HG03442 (cell line): ENCODE data around the gene GMDS.

Experiments
- ATAC-seq: cut with Tn5 transposase; IDR thresholded peaks from one replicate; pipeline ENCODE4 v1.9.1; 2021; ENCODE audit warnings: mild to moderate bottlenecking, moderate library complexity; ENCODE audit not compliant: unreplicated experiment

GMDS gene

GRCh38 chr6:2242311-2242710, 3.1 kb downstream of the GMDS start:
- ATAC-seq: no peak

DNA sequence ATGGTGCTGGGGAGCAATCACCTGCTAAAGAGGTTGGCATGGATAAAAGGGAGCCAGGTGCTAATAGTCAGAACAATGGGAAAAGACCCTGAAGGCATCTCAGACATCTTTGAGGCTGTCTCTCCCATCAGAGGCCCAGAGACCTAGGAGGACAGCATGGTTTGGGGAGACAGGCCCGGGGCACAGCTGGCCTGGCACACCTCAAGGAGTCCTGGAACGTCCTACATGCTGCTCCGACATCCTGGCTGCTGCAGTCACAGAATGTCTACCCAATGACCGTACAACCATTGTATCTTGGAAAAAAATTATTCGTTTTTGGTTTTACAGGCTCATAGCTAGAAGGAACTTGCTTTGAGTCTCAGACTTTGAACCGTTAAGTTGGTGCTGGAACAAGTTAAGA, 4.4 kb downstream of the GMDS start:
- ATAC-seq: no peak

DNA sequence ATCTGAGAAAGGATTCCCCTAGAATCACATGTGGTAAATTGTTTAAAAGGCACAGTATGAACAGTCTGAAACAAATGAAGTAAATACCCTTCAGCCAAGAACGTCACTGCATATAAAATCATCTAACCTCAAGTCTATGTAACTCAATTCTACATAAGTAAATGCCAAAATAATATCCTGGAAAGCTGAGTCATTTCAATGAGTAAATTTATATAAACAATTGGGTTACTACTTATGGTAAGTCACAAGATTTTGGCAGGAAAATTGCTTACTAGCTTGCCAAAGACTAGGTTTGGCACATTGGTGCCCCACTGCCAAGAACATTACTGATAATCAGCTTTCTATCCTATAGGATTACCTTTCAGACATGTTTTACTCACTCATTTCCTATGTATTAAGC, 8.4 kb downstream of the GMDS start:
- ATAC-seq: no peak

DNA sequence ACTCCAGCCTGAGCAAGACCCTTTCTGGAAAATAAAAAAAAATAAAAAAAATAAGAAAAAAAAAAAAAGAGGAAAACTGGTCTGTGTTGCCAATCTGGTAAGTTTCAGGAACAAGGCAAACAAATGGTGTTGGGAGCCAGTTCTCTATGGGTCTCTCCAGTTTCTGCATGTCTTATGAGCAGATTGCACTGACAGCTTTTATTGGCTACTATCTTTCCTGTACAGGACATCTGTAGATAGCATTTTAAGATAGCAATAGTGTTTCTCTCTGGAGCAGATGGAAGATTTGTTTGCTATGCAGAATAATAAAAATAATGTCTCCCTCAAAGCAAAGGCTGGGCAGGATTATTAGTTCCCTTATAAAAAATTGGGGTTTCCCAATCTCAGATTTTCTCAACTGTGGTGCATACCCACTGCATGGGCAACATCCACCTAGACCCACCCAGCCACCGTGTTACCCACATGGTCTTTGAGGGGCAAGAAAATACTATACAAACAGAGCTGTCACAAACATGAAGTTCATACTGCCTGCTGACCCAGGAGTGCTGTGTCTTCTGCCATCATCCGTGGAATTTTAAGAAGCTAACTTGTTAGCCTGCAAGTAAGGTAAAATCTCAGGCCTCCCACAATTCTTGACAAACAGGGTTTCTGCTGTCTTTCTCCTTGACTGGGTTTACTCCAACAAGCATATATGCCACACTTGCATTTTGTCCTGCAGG, 9.5 kb downstream of the GMDS start:
- ATAC-seq: no peak

DNA sequence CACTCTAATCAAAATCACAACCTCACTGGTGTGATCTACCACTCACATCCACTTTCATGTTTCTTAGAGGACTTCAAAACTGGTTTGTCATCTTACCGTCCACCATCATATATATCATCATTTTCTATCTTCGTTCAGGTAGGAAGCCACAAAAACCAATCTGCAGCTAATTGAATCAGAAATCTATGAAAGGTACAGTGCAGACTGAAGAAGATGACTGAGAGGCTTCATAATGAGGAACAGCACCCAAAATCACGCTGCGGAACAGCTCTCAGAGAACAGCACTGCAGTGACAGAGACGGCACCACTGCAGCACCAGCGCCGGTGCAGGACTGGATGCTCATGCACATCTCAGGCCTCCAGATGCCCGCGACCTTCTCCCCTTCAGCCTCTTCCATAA, 13.0 kb downstream of the GMDS start:
- peak; percentile 66 for ATAC-seq

GRCh38 chr6:2231438-2231837, 14.0 kb downstream of the GMDS start:
- ATAC-seq: no peak

- peak; percentile 53 for ATAC-seq
These were observed 14.6 kb downstream of the GMDS start for GRCh38 chr6:2230659-2231277.

DNA sequence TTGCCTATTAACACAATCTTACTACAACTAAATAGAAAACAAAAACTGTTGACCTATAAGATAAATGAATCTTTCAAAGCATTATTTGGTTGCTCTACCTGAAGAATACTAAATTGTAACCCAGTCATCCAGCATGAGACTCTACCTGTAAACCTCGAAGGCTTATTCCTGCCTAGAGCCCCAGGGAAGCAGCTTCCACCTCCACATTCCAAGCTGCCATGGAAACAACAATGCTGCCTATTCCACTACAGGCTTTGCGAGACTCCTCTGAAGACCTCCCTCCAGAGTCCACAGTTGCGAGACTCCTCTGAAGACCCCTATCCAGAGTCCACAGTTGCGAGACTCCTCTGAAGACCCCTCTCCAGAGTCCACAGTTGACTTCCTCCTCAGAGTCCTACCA, 15.7 kb downstream of the GMDS start:
- ATAC-seq: no peak

DNA sequence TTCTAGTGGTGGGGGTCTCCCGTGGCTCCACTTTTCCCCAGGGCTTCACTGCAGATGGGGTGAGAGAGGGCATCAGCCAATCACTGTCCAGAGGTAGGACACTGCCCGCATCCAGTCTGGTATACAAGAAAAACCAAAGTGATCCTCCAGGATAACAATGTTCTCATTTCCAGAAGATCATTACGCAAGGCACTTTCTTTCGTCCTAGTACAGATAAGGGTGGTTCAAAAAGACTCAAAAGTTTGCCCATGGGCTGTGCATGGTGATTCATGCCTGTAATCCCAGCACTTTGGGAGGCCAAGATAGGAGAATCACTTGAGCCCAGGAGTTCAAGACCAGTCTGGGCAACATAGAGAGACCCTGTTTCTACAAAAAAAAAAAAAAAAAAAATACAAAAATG, 16.4 kb downstream of the GMDS start:
- no peak for ATAC-seq

DNA sequence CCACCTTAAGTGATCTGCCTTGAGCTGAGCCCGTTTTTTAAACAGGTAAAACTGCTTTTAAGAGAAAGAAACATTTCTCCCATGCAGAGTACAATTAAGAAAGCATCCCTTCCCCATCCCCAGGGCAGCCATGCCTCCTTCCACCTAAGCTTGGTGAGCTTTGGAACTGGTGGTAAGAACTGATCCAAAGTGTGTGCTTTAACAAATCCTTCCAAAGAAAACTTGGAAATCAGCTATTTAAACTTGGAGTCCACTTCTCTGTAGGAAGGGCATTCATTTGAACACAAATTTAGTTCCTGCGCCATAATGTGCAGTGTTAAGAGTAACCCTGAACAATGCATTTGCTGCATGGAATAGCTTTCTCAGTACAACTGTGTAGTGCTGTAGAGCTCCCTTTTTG, 17.0 kb downstream of the GMDS start:
- no peak for ATAC-seq

GRCh38 chr6:2226775-2227174, 18.6 kb downstream of the GMDS start:
- no peak for ATAC-seq

DNA sequence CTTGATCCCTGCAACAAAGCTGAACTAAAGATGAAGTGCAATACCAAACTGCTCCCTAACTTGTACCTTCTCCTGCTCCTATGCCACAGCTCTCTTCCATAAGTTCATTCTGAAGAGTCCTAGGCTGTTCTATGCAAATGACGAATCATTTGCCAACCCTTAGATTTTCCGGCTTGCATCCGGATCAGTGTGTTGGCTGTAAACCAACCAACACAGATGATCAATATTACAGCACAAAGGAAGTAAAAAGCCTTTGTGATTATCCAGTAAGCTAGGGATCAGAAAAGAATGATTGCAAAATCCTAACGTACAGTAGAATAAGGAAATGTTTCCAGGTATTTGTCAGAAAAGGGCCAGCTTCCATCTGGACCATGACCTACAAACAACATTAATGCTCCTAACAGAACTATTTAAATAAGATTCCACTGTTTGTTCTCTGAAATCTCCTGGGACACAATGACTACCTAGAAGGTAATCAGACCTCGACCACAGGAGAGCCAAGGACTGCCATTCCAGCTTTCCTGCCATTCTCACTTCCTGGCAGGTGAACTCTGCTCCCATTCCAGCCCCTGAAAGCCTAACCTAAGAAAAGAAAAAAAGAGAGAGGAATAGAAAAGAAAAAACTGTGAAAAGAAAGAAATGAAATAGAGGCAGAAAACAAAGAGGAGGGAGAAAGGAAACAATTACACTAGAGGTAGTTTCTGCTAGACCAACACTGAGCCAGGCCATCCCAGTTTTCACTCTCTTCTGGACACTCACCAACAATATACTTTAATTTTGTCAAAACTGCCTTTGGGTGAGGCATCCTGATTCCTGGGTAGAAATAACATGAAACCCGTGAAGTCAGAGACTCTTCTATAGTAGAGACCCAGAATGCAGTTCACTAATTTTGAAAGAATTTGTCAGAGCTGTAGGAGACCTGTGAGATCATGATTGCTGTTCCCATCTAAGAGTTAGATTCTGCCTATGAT, 19.7 kb downstream of the GMDS start:
- ATAC-seq: no peak

DNA sequence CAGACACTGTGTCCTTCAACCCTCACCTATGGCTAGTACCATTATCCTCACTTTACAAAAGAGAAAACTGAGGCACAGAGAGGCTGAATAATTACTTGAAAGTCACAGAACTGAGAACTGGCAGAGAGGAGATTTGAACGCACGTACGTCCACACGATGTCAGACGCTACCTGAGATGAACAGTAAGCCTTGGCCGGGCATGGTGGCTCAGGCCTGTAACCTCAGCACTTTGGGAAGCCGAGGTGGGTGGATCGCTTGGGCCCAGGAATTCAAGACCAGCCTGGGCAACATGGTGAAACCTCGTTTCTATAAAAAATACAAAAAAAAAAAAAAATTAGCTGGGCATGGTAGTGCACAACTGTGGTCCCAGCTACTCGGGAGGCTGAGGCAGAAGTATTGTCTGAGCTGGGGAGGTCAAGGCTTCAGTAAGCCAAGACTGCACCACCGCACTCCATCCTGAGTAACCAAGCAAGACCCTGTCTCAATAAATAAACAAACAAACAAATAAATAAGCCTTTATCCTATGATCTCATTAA, 20.5 kb downstream of the GMDS start:
- no peak for ATAC-seq

DNA sequence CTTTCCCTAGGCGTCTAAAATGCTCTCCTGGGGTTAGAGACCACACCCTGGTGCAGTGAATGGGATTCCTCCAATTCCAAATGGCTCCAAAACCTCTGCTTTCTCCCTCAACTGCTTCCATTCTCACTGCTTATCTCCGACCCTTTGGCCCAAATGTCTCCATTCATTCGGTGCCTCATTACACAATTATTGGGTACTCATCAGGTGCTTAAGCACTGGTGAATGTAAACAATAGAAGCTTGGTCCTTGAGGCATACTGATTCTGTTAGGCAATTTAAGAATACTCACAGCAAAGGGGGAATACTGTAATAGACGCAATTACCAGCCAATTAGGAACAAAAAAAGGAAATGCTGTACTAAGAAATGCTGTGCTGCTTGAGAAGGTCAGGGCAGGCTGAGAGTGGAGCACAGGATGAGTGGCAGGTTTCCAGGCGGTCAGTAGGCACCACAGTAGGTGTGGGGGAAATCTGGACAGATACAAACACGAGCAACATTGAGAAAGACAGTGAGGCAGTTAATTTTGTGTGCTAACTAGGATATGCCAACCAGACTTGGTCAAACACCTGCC, 23.0 kb downstream of the GMDS start:
- ATAC-seq: no peak

GRCh38 chr6:2221726-2222274, 23.6 kb downstream of the GMDS start:
- ATAC-seq: no peak

GRCh38 chr6:2220154-2220553, 25.3 kb downstream of the GMDS start:
- ATAC-seq: no peak

- no peak for ATAC-seq
These were observed 26.5 kb downstream of the GMDS start for GRCh38 chr6:2218866-2219265.

DNA sequence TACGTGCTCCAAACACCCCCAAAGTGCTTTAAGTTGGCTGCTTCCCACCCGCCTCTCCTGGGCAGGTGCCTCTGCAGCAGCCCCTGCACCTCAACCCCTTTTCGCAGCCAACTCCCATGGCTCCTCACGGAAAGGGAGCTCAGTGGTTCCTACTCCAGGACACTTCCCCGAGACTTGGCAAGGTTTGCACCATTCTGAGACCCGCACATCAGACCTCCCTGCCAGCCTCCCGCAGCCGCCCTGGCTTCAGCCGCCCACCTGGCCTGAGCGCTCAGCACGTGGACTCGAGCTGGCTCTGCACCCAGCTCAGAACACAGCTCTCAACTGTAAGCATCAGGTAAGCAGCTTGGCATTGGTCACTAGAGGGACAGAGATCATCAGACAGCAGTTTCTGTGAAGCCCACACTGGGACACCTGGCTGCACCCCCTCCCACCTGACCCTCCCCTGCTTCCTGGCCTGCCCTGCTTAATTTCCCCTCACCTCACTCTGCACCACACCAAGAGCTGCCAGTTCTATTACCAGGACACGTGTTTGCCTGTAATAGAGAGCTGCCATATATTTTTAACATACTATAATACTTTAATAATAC, 28.5 kb downstream of the GMDS start:
- no peak for ATAC-seq

DNA sequence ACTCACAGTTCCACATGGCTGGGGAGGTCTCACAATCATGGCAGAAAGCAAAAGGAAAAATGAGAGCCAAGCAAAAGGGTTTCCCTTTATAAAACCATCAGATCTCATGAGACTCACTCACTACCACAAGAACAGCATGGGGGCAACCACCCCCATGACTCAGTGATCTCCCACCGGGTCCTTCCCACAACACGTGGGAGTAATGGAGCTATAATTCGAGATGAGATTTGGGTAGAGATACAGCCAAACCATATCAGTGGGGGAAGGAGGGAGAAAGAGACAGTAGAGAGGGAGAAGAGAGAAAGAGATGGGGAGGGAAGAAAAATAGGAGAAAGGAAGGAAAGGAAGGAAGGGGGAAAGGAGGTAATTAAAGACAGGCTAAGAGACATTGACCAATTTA, 30.1 kb downstream of the GMDS start:
- no peak for ATAC-seq

GRCh38 chr6:2213086-2213485, 32.3 kb downstream of the GMDS start:
- ATAC-seq: no peak
